ENCODE results near the gene IL12RB2. TPM values are rescaled to one million over a fixed set of nuclear protein-coding genes. Genes with fewer than 3 reads are reported as not detected.

IL12RB2 gene
- total and polyA plus RNA-seq, 2 donors (not counting 3 experiments of a cell fraction or from before 2014, with no cell fraction given), result 0.42 TPM; not detected in 1

DNA sequence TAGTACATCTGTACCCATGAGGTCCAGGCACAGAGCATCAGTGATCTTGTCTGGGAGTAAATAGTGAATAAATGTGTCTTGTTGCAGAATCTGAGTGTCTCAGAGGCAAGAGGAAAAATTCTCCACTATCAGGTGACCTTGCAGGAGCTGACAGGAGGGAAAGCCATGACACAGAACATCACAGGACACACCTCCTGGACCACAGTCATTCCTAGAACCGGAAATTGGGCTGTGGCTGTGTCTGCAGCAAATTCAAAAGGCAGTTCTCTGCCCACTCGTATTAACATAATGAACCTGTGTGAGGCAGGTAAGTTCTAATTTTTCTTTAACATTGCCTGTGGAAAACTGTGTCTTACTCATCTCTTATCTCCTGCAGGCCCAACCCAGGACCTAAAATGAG is 43.1 kb downstream of the IL12RB2 start:
- Histone ChIP-seq H3K79me2 (ENCODE audit: control insufficient read depth, insufficient read depth, low read length) (no peaks in the 10 kb centered on the region), H3K9me3 (replicated peaks; ENCODE audit: control insufficient read depth, insufficient read depth, low read length) (no peaks in the 10 kb centered on the region), H3K27ac (ENCODE audit: insufficient read depth, low read depth, low read length) (no peak overlapping the region), H4K20me1 (replicated peaks; ENCODE audit: control insufficient read depth, extremely low read depth, insufficient read depth, low read length) (no peaks in the 10 kb centered on the region), H3K4me1 (ENCODE audit: control insufficient read depth, extremely low read depth, insufficient read depth, low read length) (no peaks in the 10 kb centered on the region), H3K9ac (replicated peaks; ENCODE audit: extremely low read depth, insufficient read depth, low read length) (no peak overlapping the region), H3K36me3 (ENCODE audit: control insufficient read depth in 2 of 2, extremely low read depth in 1 of 2, insufficient read depth in 2 of 2, low read length in 2 of 2) (no peaks in the 10 kb centered on the region), H3K27me3 (ENCODE audit: control insufficient read depth in 2 of 2, insufficient read depth in 2 of 2, low read length in 2 of 2) (peaks cover 0 to 8% of the 10 kb centered on the region in 2 experiments), H3K4me2 (ENCODE audit: insufficient read depth, low read length) (no peak overlapping the region), H3K4me3 (replicated peaks in 1 of 3; ENCODE audit: insufficient read depth in 1 of 3, low read depth in 1 of 3, low read length in 3 of 3) (no peak overlapping the region), H3K9me1 (replicated peaks; ENCODE audit: control insufficient read depth, extremely low read depth, insufficient read depth, low read length) (no peaks in the 10 kb centered on the region), H2AFZ (ENCODE audit: low read depth, low read length) (no peak overlapping the region)
- intact Hi-C loops (cut with micrococcal nuclease) (no loop called here), dilution Hi-C loops (cut with MboI; ENCODE audit: extremely low pct_ligation_motif_present, low sequenced_read_pairs) (no loop called here)
- no peak for FAIRE-seq
- no peak for TF ChIP-seq POLR2AphosphoS5 (IDR thresholded peaks at IDR 0.05; ENCODE audit: insufficient read depth, low read depth, low read length)
- TF ChIP-seq, protein P1, sequence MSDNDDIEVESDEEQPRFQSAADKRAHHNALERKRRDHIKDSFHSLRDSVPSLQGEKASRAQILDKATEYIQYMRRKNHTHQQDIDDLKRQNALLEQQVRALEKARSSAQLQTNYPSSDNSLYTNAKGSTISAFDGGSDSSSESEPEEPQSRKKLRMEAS (IDR thresholded peaks at IDR 0.05; ENCODE audit: insufficient read depth, insufficient read length), result no peak
- TF ChIP-seq POLR2A (IDR thresholded peaks at IDR 0.05; ENCODE audit: low read depth, low read length), result no peak
- no peak for TF ChIP-seq FOS (IDR thresholded peaks at IDR 0.05; ENCODE audit: borderline replicate concordance, insufficient read depth, low read length)
- no peak for TF ChIP-seq GATA2 (IDR thresholded peaks at IDR 0.05; ENCODE audit: insufficient read depth, insufficient read length, low read depth, low read length)
- no peak for TF ChIP-seq MYC (IDR thresholded peaks at IDR 0.05; ENCODE audit: low read depth, low read length)
- no peak for TF ChIP-seq EZH2 (IDR thresholded peaks at IDR 0.05; ENCODE audit: borderline replicate concordance, low read depth, low read length, severe bottlenecking)
- TF ChIP-seq, protein P2, sequence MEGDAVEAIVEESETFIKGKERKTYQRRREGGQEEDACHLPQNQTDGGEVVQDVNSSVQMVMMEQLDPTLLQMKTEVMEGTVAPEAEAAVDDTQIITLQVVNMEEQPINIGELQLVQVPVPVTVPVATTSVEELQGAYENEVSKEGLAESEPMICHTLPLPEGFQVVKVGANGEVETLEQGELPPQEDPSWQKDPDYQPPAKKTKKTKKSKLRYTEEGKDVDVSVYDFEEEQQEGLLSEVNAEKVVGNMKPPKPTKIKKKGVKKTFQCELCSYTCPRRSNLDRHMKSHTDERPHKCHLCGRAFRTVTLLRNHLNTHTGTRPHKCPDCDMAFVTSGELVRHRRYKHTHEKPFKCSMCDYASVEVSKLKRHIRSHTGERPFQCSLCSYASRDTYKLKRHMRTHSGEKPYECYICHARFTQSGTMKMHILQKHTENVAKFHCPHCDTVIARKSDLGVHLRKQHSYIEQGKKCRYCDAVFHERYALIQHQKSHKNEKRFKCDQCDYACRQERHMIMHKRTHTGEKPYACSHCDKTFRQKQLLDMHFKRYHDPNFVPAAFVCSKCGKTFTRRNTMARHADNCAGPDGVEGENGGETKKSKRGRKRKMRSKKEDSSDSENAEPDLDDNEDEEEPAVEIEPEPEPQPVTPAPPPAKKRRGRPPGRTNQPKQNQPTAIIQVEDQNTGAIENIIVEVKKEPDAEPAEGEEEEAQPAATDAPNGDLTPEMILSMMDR (IDR thresholded peaks at IDR 0.05; ENCODE audit: extremely low read depth in 1 of 2, insufficient read depth in 1 of 2, low read depth in 1 of 2, low read length in 2 of 2), result no peak
- no peak for TF ChIP-seq JUN (IDR thresholded peaks at IDR 0.05; ENCODE audit: borderline replicate concordance, insufficient read depth, insufficient read length, low read depth)
- POLR2A ChIA-PET, result no interaction called here
- CTCF ChIA-PET, result interaction anchor here (1.2 to 1.5 kb wide), 3 partner anchors 11 to 150 kb away, joined by 3 to 10 read pairs (median 4); no protein-coding TSS in a partner anchor
- no peak for DNase-seq (ENCODE audit: low read depth, low spot score)
- no TSS peak for BruUV-seq (replicated peaks)

Measured in endothelial cell of umbilical vein (primary cell).